Erythroblast (primary cell): ENCODE data around the gene CCDC138.

Source experiments
- GATA1 ChIP-seq: IDR thresholded peaks from 2 replicates; pipeline ENCODE4 v1.6.1; 2011; ENCODE audit warnings: low read depth, mild to moderate bottlenecking, control low read depth, low read length, moderate library complexity
- POLR2A ChIP-seq: IDR thresholded peaks from 2 replicates; pipeline ENCODE4 v1.6.1; 2011; ENCODE audit warnings: mild to moderate bottlenecking, low read length

DNA sequence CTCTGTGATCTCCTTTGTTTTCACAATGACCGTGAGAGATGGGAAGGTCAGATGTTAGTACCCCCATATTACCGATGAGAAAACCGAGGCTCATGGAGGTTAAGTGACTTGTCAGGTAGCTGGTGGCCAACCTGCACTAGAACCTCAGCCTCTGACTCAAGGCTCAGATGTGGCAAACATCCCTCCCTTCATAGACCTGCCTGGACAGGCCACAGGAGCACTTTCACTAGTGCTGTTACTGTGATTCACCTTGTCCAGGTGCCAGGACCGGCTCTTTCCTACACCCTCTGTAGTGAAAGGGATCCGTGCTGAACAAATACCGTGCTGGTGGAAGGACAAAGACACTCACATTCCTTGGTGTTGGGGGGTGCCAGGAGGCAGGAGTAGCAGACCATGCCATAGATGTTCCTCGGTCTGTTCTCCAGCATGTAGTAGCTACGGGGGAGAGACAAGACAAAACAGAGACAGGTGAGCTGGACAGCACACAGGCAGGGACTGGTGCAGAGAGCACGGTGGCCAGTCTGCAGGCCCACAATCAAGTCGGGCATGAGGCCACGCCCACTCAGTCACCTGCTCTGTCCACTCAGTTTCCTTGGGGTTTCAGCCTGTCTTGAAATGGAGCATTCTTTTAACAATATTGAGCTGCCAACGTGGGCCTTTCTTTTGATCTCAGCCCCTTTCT, 136.6 kb downstream of the CCDC138 start:
- no peak for TF ChIP-seq POLR2A
- TF ChIP-seq GATA1, result no peak
